ENCODE results near the gene GPX7.

DNA sequence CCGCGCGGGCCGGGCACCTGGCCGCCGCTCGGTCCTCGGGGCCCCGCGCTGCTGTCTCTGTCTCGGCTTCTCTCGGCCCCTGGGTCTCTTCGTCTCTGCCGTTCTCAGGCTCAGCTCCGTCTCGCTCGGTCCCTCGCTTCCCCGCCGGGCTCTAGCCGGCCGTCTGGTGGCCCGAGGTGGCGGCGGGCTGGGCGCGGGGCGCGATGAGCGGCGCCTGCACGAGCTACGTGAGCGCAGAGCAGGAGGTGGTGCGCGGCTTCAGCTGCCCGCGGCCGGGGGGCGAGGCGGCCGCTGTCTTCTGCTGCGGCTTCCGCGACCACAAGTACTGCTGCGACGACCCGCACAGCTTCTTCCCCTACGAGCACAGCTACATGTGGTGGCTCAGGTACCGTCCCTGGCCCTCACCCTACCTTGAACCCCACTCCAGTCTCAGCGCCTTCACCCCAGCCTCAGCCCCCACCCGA lies 31.2 kb downstream of the GPX7 start:
- TF ChIP-seq, protein P1, sequence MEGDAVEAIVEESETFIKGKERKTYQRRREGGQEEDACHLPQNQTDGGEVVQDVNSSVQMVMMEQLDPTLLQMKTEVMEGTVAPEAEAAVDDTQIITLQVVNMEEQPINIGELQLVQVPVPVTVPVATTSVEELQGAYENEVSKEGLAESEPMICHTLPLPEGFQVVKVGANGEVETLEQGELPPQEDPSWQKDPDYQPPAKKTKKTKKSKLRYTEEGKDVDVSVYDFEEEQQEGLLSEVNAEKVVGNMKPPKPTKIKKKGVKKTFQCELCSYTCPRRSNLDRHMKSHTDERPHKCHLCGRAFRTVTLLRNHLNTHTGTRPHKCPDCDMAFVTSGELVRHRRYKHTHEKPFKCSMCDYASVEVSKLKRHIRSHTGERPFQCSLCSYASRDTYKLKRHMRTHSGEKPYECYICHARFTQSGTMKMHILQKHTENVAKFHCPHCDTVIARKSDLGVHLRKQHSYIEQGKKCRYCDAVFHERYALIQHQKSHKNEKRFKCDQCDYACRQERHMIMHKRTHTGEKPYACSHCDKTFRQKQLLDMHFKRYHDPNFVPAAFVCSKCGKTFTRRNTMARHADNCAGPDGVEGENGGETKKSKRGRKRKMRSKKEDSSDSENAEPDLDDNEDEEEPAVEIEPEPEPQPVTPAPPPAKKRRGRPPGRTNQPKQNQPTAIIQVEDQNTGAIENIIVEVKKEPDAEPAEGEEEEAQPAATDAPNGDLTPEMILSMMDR (IDR thresholded peaks at IDR 0.05): no peak
- TF ChIP-seq POLR2A (IDR thresholded peaks at IDR 0.05) (no peak), POLR2AphosphoS5 (IDR thresholded peaks at IDR 0.05) (no peak)

Measured in breast epithelium (tissue), 3 donors.